ENCODE results near the gene PDZRN3.
A peak's percentile ranks its signal among the peaks of the same experiment; 100 is the strongest.

PDZRN3 gene

GRCh38 chr3:73332558-73332957 lies 292.2 kb downstream of the PDZRN3 start:
- TF ChIP-seq CTCF (IDR thresholded peaks at IDR 0.05; ENCODE audit: insufficient read depth, low read depth, low read length, missing control alignments): no peak
- peak; percentile 36 for DNase-seq (ENCODE audit: low read depth)
- no peak overlapping the region for H3K4me3 ChIP-seq (ENCODE audit: low read depth, low read length)

Data from GM12865 (cell line).